SK-N-SH treated with all-trans-retinoic acid at 6 μM for 48 hours (cell line): ENCODE results near the gene COL6A1.

ENCODE experiments used
- ATAC-seq: fragments of 200-7000 bp; cut with Tn5 transposase; 3 replicates; pipeline ENCODE4 v1.9.1; 2020; ENCODE audit warnings: mild to moderate bottlenecking, moderate library complexity
- ARNTL ChIP-seq: fragments of 450-650 bp; formaldehyde crosslinking; IDR thresholded peaks from 2 replicates; pipeline ENCODE4 v1.5.0; 2020; ENCODE audit warnings: low read depth, mild to moderate bottlenecking, moderate library complexity, borderline replicate concordance
- BACH2 ChIP-seq: fragments of 250-450 bp; sonication (Bioruptor Pico); IDR thresholded peaks from 2 replicates; pipeline ENCODE4 v1.9.0; 2021; ENCODE audit warnings: mild to moderate bottlenecking, borderline replicate concordance
- CSDC2 ChIP-seq: fragments of 250-450 bp; sonication (Bioruptor Pico); IDR thresholded peaks from 2 replicates; pipeline ENCODE4 v1.5.0; 2020; ENCODE audit warnings: mild to moderate bottlenecking, moderate library complexity
- ESRRG ChIP-seq: fragments of 250-450 bp; sonication (Bioruptor Pico); IDR thresholded peaks from 2 replicates; pipeline ENCODE4 v1.6.1; 2021; ENCODE audit warnings: mild to moderate bottlenecking
- GLIS3 ChIP-seq: fragments of 250-450 bp; sonication (Bioruptor Pico); IDR thresholded peaks from 2 replicates; pipeline ENCODE4 v1.5.0; 2020; ENCODE audit warnings: mild to moderate bottlenecking, moderate library complexity
- ISL1 ChIP-seq: fragments of 250-450 bp; sonication (Bioruptor Pico); IDR thresholded peaks from 2 replicates; pipeline ENCODE4 v2.1.2; 2022; ENCODE audit warnings: mild to moderate bottlenecking, moderate library complexity
- OSR1 ChIP-seq: fragments of 250-450 bp; sonication (Bioruptor Pico); IDR thresholded peaks from 2 replicates; pipeline ENCODE4 v1.8.0; 2022; ENCODE audit warnings: moderate library complexity, mild to moderate bottlenecking, inconsistent platforms
- PPARA ChIP-seq: fragments of 250-450 bp; sonication (Bioruptor Pico); IDR thresholded peaks from 2 replicates; pipeline ENCODE4 v1.5.0; 2020; ENCODE audit warnings: mild to moderate bottlenecking, borderline replicate concordance
- RARB ChIP-seq: fragments of 250-450 bp; sonication (Bioruptor Pico); IDR thresholded peaks from 2 replicates; pipeline ENCODE4 v1.8.0; 2021; ENCODE audit warnings: mild to moderate bottlenecking, moderate library complexity
- SNAI2 ChIP-seq: fragments of 250-450 bp; sonication (Bioruptor Pico); IDR thresholded peaks from 2 replicates; pipeline ENCODE4 v1.5.0; 2020; ENCODE audit warnings: mild to moderate bottlenecking, moderate library complexity
- TCF4 ChIP-seq: fragments of 250-450 bp; sonication (Bioruptor Pico); IDR thresholded peaks from 2 replicates; pipeline ENCODE4 v1.8.0; 2021; ENCODE audit warnings: mild to moderate bottlenecking, moderate library complexity, borderline replicate concordance
- TOX ChIP-seq: fragments of 250-450 bp; sonication (Bioruptor Pico); IDR thresholded peaks from 2 replicates; pipeline ENCODE4 v1.8.0; 2021; ENCODE audit warnings: mild to moderate bottlenecking, moderate library complexity, borderline replicate concordance
- ZC3H10 ChIP-seq: fragments of 250-450 bp; sonication (Bioruptor Pico); IDR thresholded peaks from 2 replicates; pipeline ENCODE4 v1.5.1; 2021; ENCODE audit warnings: mild to moderate bottlenecking, moderate library complexity
- ZFP3 ChIP-seq: fragments of 250-450 bp; sonication (Bioruptor Pico); IDR thresholded peaks from 2 replicates; pipeline ENCODE4 v1.5.0; 2020; ENCODE audit warnings: mild to moderate bottlenecking, moderate library complexity
- ZFP30 ChIP-seq: fragments of 450-650 bp; formaldehyde crosslinking; IDR thresholded peaks from 2 replicates; pipeline ENCODE4 v1.5.0; 2022; ENCODE audit warnings: mild to moderate bottlenecking, moderate library complexity
- ZNF565 ChIP-seq: fragments of 450-650 bp; formaldehyde crosslinking; conservative IDR thresholded peaks from 2 replicates; pipeline ENCODE4 v1.5.0; 2020; ENCODE audit warnings: low read depth, mild to moderate bottlenecking, moderate library complexity
- ZNF70 ChIP-seq: fragments of 450-650 bp; formaldehyde crosslinking; IDR thresholded peaks from 2 replicates; pipeline ENCODE4 v1.5.0; 2020; ENCODE audit warnings: mild to moderate bottlenecking, moderate library complexity
- ZNF8 ChIP-seq: fragments of 450-650 bp; formaldehyde crosslinking; IDR thresholded peaks from 2 replicates; pipeline ENCODE4 v1.5.0; 2020; ENCODE audit warnings: mild to moderate bottlenecking, moderate library complexity
- TF ChIP-seq, protein P1 (sequence below): fragments of 250-450 bp; sonication (Bioruptor Pico); IDR thresholded peaks from 2 replicates; pipeline ENCODE4 v1.5.0; 2020; ENCODE audit warnings: mild to moderate bottlenecking, moderate library complexity
- TF ChIP-seq, protein P2 (sequence below): fragments of 250-450 bp; sonication (Bioruptor Pico); IDR thresholded peaks from 2 replicates; pipeline ENCODE4 v1.5.1; 2021; ENCODE audit warnings: mild to moderate bottlenecking, moderate library complexity
- TF ChIP-seq, protein P3 (sequence below): fragments of 250-450 bp; sonication (Bioruptor Pico); IDR thresholded peaks from 2 replicates; pipeline ENCODE4 v1.5.1; 2020; ENCODE audit warnings: low read depth, mild to moderate bottlenecking, moderate library complexity
- TF ChIP-seq, protein P4 (sequence below): fragments of 250-450 bp; sonication (Bioruptor Pico); IDR thresholded peaks from 2 replicates; pipeline ENCODE4 v1.8.0; 2020; ENCODE audit warnings: mild to moderate bottlenecking, moderate library complexity, borderline replicate concordance

Gene COL6A1

DNA sequence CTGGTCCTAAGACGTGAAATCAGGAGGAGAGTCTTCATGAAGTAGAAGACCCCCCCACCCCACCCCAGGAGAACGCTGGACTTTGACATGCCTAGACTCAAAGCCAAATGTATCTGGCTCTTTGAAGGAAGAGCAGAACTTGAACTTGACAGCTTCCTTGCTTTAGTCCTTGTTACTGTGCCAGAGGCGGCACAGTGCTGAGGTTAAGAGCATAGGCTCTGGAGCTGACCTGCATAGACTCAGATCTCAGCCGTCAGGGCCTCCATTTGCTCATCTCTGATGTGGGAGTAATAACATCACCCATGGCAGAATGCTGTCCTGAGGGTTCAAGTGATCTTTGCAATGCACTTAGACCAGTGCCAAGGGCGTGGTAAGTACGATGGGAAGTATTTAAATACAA, 39.0 kb downstream of the COL6A1 start:
- no peak for TF ChIP-seq ZC3H10
- no peak for TF ChIP-seq GLIS3 (CRISPR knock-in tag)
- no peak for TF ChIP-seq ZNF70 (CRISPR knock-in tag)
- TF ChIP-seq, protein P1, sequence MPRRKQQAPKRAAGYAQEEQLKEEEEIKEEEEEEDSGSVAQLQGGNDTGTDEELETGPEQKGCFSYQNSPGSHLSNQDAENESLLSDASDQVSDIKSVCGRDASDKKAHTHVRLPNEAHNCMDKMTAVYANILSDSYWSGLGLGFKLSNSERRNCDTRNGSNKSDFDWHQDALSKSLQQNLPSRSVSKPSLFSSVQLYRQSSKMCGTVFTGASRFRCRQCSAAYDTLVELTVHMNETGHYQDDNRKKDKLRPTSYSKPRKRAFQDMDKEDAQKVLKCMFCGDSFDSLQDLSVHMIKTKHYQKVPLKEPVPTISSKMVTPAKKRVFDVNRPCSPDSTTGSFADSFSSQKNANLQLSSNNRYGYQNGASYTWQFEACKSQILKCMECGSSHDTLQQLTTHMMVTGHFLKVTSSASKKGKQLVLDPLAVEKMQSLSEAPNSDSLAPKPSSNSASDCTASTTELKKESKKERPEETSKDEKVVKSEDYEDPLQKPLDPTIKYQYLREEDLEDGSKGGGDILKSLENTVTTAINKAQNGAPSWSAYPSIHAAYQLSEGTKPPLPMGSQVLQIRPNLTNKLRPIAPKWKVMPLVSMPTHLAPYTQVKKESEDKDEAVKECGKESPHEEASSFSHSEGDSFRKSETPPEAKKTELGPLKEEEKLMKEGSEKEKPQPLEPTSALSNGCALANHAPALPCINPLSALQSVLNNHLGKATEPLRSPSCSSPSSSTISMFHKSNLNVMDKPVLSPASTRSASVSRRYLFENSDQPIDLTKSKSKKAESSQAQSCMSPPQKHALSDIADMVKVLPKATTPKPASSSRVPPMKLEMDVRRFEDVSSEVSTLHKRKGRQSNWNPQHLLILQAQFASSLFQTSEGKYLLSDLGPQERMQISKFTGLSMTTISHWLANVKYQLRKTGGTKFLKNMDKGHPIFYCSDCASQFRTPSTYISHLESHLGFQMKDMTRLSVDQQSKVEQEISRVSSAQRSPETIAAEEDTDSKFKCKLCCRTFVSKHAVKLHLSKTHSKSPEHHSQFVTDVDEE (CRISPR knock-in tag): no peak
- TF ChIP-seq PPARA: no peak
- TF ChIP-seq TCF4 (CRISPR knock-in tag): no peak
- no peak for TF ChIP-seq ZFP30 (CRISPR knock-in tag)
- no peak for TF ChIP-seq ZNF565 (CRISPR knock-in tag)
- TF ChIP-seq OSR1 (CRISPR knock-in tag): no peak
- TF ChIP-seq TOX (CRISPR knock-in tag): no peak
- no peak for TF ChIP-seq SNAI2 (CRISPR knock-in tag)
- TF ChIP-seq ESRRG (CRISPR knock-in tag): no peak
- TF ChIP-seq ARNTL: no peak
- TF ChIP-seq ZNF8 (CRISPR knock-in tag): no peak
- no peak for TF ChIP-seq ISL1
- TF ChIP-seq, protein P2, sequence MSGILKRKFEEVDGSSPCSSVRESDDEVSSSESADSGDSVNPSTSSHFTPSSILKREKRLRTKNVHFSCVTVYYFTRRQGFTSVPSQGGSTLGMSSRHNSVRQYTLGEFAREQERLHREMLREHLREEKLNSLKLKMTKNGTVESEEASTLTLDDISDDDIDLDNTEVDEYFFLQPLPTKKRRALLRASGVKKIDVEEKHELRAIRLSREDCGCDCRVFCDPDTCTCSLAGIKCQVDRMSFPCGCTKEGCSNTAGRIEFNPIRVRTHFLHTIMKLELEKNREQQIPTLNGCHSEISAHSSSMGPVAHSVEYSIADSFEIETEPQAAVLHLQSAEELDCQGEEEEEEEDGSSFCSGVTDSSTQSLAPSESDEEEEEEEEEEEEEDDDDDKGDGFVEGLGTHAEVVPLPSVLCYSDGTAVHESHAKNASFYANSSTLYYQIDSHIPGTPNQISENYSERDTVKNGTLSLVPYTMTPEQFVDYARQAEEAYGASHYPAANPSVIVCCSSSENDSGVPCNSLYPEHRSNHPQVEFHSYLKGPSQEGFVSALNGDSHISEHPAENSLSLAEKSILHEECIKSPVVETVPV (CRISPR knock-in tag): no peak
- TF ChIP-seq, protein P3, sequence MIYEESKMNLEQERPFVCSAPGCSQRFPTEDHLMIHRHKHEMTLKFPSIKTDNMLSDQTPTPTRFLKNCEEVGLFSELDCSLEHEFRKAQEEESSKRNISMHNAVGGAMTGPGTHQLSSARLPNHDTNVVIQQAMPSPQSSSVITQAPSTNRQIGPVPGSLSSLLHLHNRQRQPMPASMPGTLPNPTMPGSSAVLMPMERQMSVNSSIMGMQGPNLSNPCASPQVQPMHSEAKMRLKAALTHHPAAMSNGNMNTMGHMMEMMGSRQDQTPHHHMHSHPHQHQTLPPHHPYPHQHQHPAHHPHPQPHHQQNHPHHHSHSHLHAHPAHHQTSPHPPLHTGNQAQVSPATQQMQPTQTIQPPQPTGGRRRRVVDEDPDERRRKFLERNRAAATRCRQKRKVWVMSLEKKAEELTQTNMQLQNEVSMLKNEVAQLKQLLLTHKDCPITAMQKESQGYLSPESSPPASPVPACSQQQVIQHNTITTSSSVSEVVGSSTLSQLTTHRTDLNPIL: no peak
- no peak for TF ChIP-seq CSDC2 (CRISPR knock-in tag)
- no peak for ATAC-seq

DNA sequence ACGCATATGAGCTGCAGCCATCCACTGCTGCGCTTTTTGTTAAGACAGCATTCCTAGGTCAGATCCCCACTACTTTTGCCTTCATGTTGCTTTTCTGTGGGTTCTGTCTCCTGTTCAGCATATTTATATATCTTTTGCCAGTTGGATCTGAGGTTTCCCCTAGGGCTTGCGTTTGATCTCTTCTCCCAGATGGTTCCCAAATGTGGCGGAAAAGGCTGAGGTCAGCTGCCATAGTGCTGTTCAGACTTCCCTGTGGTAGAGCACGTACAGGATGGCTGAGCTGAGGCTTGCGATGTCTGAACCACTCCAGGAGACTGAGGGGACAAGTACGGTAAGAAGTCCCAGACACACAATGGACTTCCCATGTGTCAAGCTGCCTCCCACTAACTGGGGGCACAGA, 39.8 kb downstream of the COL6A1 start:
- TF ChIP-seq ZNF8 (CRISPR knock-in tag): no peak
- no peak for TF ChIP-seq ZFP30 (CRISPR knock-in tag)
- no peak for TF ChIP-seq PPARA
- TF ChIP-seq TOX (CRISPR knock-in tag): no peak
- TF ChIP-seq, protein P4, sequence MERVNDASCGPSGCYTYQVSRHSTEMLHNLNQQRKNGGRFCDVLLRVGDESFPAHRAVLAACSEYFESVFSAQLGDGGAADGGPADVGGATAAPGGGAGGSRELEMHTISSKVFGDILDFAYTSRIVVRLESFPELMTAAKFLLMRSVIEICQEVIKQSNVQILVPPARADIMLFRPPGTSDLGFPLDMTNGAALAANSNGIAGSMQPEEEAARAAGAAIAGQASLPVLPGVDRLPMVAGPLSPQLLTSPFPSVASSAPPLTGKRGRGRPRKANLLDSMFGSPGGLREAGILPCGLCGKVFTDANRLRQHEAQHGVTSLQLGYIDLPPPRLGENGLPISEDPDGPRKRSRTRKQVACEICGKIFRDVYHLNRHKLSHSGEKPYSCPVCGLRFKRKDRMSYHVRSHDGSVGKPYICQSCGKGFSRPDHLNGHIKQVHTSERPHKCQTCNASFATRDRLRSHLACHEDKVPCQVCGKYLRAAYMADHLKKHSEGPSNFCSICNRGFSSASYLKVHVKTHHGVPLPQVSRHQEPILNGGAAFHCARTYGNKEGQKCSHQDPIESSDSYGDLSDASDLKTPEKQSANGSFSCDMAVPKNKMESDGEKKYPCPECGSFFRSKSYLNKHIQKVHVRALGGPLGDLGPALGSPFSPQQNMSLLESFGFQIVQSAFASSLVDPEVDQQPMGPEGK (CRISPR knock-in tag): no peak
- no peak for TF ChIP-seq CSDC2 (CRISPR knock-in tag)
- TF ChIP-seq OSR1 (CRISPR knock-in tag): no peak
- TF ChIP-seq GLIS3 (CRISPR knock-in tag): no peak
- no peak for TF ChIP-seq ZC3H10
- TF ChIP-seq RARB (CRISPR knock-in tag): no peak
- TF ChIP-seq BACH2 (CRISPR knock-in tag): no peak
- no peak for TF ChIP-seq ARNTL
- TF ChIP-seq ZFP3: no peak
- TF ChIP-seq TCF4 (CRISPR knock-in tag): no peak
- TF ChIP-seq ISL1: no peak
- TF ChIP-seq, protein P3: no peak
- no peak for TF ChIP-seq SNAI2 (CRISPR knock-in tag)
- TF ChIP-seq, all 23 proteins: peak for 0
- ATAC-seq: no peak

DNA sequence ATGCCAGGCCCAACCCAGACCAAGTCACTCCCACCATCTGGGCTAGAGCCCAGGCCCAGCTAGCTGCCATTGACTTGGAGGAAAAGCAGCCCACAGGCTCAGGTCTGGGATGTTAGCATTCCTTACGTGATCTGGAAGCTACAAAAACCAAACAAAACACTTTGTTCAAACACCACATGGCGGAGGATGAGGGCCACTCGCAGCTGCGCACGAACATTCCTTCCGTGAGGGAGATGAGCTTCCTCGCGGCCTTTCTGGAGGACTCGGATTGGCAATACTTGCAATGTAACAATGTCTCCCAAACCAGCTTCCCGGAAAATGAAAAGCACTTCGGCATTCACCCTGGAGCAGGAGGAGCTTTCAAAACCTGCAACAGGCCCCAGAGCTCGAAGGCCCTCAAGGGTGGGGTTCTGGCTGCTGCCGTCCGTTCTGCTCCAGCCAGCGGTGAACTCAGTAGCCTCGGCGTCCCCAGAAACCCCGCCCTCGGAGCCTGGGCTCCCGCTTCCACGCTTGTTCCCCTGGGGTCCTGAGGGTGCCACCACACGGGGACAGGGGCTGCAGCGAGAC, 40.5 kb downstream of the COL6A1 start:
- no peak for ATAC-seq
- TF ChIP-seq, protein P4 (CRISPR knock-in tag): no peak
- TF ChIP-seq CSDC2 (CRISPR knock-in tag) (no peak), BACH2 (CRISPR knock-in tag) (no peak), RARB (CRISPR knock-in tag) (no peak), SNAI2 (CRISPR knock-in tag) (no peak), TOX (CRISPR knock-in tag) (no peak)
